Thymus (tissue), 11 donors: ENCODE results near the gene PGLYRP1. TPM values are rescaled to one million over a fixed set of nuclear protein-coding genes. Genes with fewer than 3 reads are reported as not detected.

Source experiments
- DNase-seq, 9 donors: peaks; one replicate each; pipeline ENCODE4 v3.0.0-alpha.2; 2013; ENCODE audit warnings: low spot score in 9 of 9, low read depth in 6 of 9, missing footprints in 1 of 9
- H3K27ac ChIP-seq, 2 donors: one replicate each; pipeline ENCODE4 v1.5.1; 2013; ENCODE audit warnings: control low read depth in 1 of 2, low read depth in 1 of 2, low read length in 1 of 2, mild to moderate bottlenecking in 1 of 2, moderate library complexity in 1 of 2
- H3K27me3 ChIP-seq, 2 donors: one replicate each; pipeline ENCODE4 v1.5.1; 2013; ENCODE audit warnings: low read length in 1 of 2; ENCODE audit not compliant: control insufficient read depth in 2 of 2, insufficient read depth in 1 of 2
- H3K36me3 ChIP-seq, 2 donors: one replicate each; pipeline ENCODE4 v1.5.1; 2013; ENCODE audit warnings: low read length in 1 of 2, mild to moderate bottlenecking in 1 of 2, moderate library complexity in 1 of 2; ENCODE audit not compliant: control insufficient read depth in 2 of 2, insufficient read depth in 2 of 2
- H3K4me1 ChIP-seq, 2 donors: one replicate each; pipeline ENCODE4 v1.5.1; 2013; ENCODE audit warnings: low read length in 2 of 2; ENCODE audit not compliant: control insufficient read depth in 2 of 2, insufficient read depth in 2 of 2
- H3K4me3 ChIP-seq, 2 donors: one replicate each; pipeline ENCODE4 v1.5.1; 2013; ENCODE audit warnings: low read length in 2 of 2, control low read depth in 1 of 2, mild to moderate bottlenecking in 1 of 2
- H3K9me3 ChIP-seq, 2 donors: one replicate each; pipeline ENCODE4 v1.5.1; 2013; ENCODE audit warnings: low read length in 1 of 2, mild to moderate bottlenecking in 1 of 2; ENCODE audit not compliant: control insufficient read depth in 2 of 2, insufficient read depth in 1 of 2
- WGBS: extraction: QIAGEN DNeasy Blood & Tissue Kit; methylation state at CpG from one replicate; pipeline ENCODE4 v1.1.7; 2013; 5-methylcytosine and 5-hydroxymethylcytosine counted together
- polyA plus RNA-seq: library from polyadenylated mRNA; stranded (reverse); fragments of 200-250 nt; gene quantifications from one replicate; pipeline ENCODE4 v1.2.3, GENCODE V29; 2013
- total RNA-seq: library from RNA; stranded (reverse); fragments of 120-200 nt; gene quantifications from one replicate; pipeline ENCODE4 v1.2.4, GENCODE V29; 2013
- donor health status: healthy.

Gene PGLYRP1
- total and polyA plus RNA-seq, 2 donors, result 0.37 to 4.3 TPM

DNA sequence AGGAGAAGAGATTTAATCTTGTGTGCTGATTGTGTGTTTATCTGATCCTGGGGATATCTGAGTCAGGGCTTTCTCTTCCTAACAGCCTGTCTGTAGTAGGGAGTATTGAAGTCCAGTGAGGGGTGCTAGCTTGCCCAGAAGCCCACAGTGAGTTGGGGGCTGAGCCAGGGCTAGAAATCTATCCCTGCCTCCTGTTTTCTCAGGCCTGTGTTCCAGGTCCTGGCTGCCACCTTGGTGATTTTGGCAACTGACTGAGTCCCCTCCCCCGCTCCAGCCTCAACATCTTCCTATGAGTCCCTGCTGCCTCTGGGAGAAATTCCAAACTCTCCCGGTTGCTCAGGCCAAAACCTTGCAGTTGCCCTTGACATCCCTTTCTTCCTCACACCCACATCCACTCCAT lies 41.5 kb downstream of the PGLYRP1 start:
- 65% methylated on average over 2 of the region's 2 CpGs for WGBS
- Histone ChIP-seq H3K4me1 (no peaks in the 10 kb centered on the region), H3K36me3 (no peaks in the 10 kb centered on the region), H3K9me3 (no peaks in the 10 kb centered on the region), H3K27ac (no peak overlapping the region), H3K27me3 (peaks cover 0 to 14% of the 10 kb centered on the region in 2 donors), H3K4me3 (no peak overlapping the region)
- DNase-seq, result no peak

- Histone ChIP-seq H3K4me3 (no peak overlapping the region), H3K4me1 (no peaks in the 10 kb centered on the region), H3K27me3 (peaks cover 11 to 44% of the 10 kb centered on the region in 2 donors), H3K9me3 (peaks cover 1 to 4% of the 10 kb centered on the region in 2 donors), H3K36me3 (no peaks in the 10 kb centered on the region), H3K27ac (no peak overlapping the region)
- 93% methylated on average over 7 of the region's 7 CpGs for WGBS
- DNase-seq, result no peak
These were observed 44.7 kb downstream of the PGLYRP1 start for GRCh38 chr19:45978156-45978555.

DNA sequence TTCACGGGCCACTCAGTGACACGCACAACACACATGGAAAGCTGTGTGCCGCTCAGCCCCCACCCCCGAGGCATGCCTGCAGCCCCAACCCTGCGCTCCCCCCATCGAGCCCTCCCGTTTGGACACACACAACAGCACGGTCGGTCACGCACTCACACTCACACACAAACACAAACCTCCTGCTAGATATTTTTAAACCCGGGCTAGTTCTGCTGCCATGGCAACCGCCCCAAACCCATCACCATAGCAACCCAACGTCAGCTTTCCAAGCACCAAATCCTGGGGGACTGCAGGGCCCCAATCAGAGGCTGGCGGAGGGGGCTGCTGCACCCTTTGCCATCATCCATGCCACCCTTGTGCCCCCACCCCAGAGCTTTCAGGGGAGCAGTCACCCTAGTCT lies 46.7 kb downstream of the PGLYRP1 start:
- Histone ChIP-seq H3K4me3 (no peak overlapping the region), H3K27me3 (peaks cover 27 to 58% of the 10 kb centered on the region in 2 donors), H3K4me1 (no peaks in the 10 kb centered on the region), H3K36me3 (no peaks in the 10 kb centered on the region), H3K27ac (no peak overlapping the region), H3K9me3 (peaks cover 1 to 4% of the 10 kb centered on the region in 2 donors)
- no peak for DNase-seq
- WGBS, result 57% methylated on average over 14 of the region's 14 CpGs

- WGBS, result 83% methylated on average over 11 of the region's 11 CpGs
- Histone ChIP-seq H3K27me3 (peaks cover 34 to 65% of the 10 kb centered on the region in 2 donors), H3K4me3 (no peak overlapping the region), H3K27ac (no peak overlapping the region), H3K9me3 (peaks cover 1 to 4% of the 10 kb centered on the region in 2 donors), H3K4me1 (no peaks in the 10 kb centered on the region), H3K36me3 (no peaks in the 10 kb centered on the region)
- DNase-seq, result no peak
These were observed 47.4 kb downstream of the PGLYRP1 start for GRCh38 chr19:45975306-45976070.

DNA sequence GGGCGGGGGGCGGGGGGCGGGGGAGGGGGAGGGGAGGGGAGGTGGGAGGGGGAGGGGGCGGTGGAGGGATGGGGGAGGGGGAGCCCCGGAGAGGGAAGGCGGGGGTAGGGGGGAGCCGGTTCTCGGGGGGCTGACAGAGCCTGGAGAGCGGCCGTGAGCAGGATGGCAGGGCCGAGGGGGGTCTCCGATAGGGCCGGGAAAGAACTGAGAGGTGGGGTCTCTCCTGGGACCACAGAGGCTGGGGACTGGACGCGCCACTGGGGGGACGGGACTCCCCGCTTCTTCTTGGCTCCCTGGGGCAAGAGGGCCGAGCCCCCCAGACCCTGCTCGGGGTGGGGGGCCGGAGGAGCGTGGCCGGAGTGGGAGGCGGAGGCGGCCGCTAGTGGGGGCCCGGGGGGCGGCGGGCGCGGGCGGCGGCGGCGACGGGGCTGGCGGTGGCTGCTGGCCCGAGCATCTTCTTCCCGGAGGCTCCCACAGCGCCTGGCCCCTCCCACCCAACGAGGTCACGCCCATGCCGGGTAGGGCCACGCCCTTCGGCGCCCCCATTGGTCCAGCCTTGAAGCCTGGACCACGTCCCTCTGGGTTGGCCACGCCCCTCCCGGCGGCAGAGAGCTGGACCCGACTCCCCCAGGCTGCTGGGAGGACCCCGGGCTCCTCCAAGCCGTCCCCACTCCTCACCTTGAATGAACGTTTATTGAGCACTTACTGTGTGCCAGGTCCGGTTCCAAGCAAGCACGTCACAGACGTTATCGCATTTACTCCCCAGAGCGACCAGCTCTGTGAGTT lies 49.1 kb downstream of the PGLYRP1 start, which contains the start of gene NOVA2:
NOVA2 (minus strand) TSS at position 313 of the 786 bp plus-strand sequence. CDS start 514 bp downstream, outside the sequence.
- Histone ChIP-seq H3K27me3 (peaks cover 34 to 74% of the 10 kb centered on the region in 2 donors), H3K4me1 (no peaks in the 10 kb centered on the region), H3K36me3 (no peaks in the 10 kb centered on the region), H3K27ac (no peak within 1 kb of the TSS), H3K4me3 (no peak within 1 kb of the TSS), H3K9me3 (peaks cover 1 to 4% of the 10 kb centered on the region in 2 donors)
- DNase-seq, result no peak
- WGBS, result 10% methylated on average over 54 of the region's 58 CpGs

DNA sequence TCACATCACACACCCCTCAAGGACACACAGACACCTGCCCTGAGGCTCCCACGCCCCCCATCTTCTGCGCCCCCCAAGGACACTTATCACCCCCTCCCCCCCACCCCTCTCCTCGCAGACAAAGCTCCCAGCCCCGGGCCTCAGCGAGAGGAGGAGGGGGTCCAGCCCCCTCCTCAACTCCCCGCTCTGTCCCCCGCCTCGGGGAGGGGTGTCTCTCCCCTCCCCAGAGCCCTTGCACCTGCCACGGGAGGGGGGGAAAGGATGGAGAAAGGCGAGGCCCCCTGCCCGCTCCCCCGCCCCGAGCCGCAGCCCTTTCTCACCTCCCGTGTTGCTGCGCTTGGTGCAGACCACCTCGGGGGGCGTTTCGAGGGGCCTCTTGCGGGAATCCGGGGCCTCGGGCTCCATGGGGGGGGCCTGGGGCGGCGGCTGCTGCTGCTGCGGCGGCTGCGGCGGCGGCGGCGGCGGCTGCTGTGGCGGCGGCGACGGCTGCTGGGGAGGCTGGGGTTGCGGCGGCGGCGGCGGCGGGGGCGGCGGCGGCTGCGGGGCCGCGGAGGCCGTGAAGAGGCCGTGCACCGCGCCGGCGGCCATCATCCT lies 49.8 kb downstream of the PGLYRP1 start:
- DNase-seq, result no peak
- H3K4me1 ChIP-seq, result no peaks in the 10 kb centered on the region
- H3K9me3 ChIP-seq, result peaks cover 1 to 4% of the 10 kb centered on the region in 2 donors
- H3K27ac ChIP-seq, result no peak overlapping the region
- WGBS, result 3% methylated on average over 48 of the region's 54 CpGs
- no peak overlapping the region for H3K4me3 ChIP-seq
- no peaks in the 10 kb centered on the region for H3K36me3 ChIP-seq
- H3K27me3 ChIP-seq, result peaks cover 34 to 76% of the 10 kb centered on the region in 2 donors

GRCh38 chr19:45972081-45972946 lies 50.5 kb downstream of the PGLYRP1 start:
- no peak overlapping the region for H3K4me3 ChIP-seq
- H3K27me3 ChIP-seq, result peaks cover 34 to 76% of the 10 kb centered on the region in 2 donors
- H3K36me3 ChIP-seq, result no peaks in the 10 kb centered on the region
- no peak for DNase-seq
- peaks cover 1 to 4% of the 10 kb centered on the region in 2 donors for H3K9me3 ChIP-seq
- H3K27ac ChIP-seq, result no peak overlapping the region
- WGBS, result 22% methylated on average over 18 of the region's 18 CpGs
- H3K4me1 ChIP-seq, result no peaks in the 10 kb centered on the region

DNA sequence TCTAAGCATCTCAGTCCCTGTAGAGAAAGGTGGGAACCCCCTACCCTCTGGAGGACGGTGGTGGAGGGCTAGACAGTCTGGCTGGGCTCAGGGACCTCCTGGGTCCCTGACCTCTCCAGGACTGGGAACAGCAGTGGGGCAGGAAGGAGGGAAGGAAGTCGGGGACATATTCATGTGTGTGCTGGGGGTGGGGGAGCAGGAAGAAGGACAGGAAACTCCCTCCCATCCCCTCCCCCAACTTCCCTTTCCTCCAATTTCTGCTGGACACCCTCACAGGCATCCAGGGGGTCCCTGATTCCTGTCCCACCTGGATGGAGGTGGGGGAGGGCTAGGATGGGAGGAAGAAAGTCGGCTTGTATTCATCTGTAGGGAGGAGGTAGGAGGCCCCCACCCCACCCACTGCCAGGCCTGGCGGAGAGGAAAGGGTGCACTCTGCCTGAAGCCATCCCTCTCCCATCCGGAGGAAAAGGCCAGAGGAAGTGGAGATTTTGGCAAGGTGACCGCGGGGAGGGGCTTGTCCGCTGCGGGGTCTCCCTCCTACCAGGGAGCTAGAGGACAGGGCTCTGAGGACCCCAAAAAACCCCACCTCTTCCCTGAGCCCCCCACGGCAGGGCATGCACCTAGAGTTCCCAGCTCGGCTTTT lies 51.5 kb downstream of the PGLYRP1 start:
- DNase-seq, result no peak
- Histone ChIP-seq H3K4me3 (no peak overlapping the region), H3K4me1 (no peaks in the 10 kb centered on the region), H3K36me3 (no peaks in the 10 kb centered on the region), H3K9me3 (peaks cover 1 to 4% of the 10 kb centered on the region in 2 donors), H3K27me3 (peaks cover 34 to 74% of the 10 kb centered on the region in 2 donors), H3K27ac (no peak overlapping the region)
- 6% methylated on average over 11 of the region's 11 CpGs for WGBS
